ENCODE results near the gene OR2J2. TPM values are rescaled to one million over a fixed set of nuclear protein-coding genes. Genes with fewer than 3 reads are reported as not detected.
"Not testable (repeated sequence)": the region's sequence is repeated elsewhere in the genome, so short reads cannot be mapped to it uniquely, and the experiment has no call there.

OR2J2 gene
- total RNA-seq, 1 donor = not detected

DNA sequence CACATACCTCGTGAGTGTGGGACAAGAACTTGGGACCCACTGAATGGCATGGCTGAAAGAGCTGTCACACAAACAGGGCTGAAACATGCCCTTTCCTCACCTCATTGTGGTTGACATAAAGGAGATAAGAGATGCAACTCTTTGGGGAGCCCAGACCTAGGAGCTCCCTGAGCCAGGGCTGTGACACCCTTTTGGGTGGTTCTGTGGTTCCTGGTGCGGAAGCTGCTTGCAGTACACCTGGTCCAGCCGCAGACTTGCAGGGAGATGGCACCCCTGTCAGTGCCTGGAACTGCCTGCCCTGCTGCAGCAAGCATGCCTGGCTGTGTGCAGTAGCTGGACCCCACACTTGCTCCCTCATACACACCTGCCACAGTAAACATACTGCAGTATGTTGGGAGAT, 31.3 kb downstream of the OR2J2 start:
- Histone ChIP-seq H3K36me3 (ENCODE audit: insufficient read depth, low read length) (no peaks in the 10 kb centered on the region), H3K9me3 (ENCODE audit: low read depth, low read length) (no peaks in the 10 kb centered on the region), H3K4me1 (ENCODE audit: insufficient read depth, low read length) (no peaks in the 10 kb centered on the region), H3K79me2 (ENCODE audit: insufficient read depth, low read length) (no peaks in the 10 kb centered on the region), H3K4me3 (ENCODE audit: insufficient read depth, low read length) (no peak overlapping the region), H2AFZ (ENCODE audit: low read length) (no peak overlapping the region), H3K27ac (ENCODE audit: low read depth, low read length) (no peak overlapping the region), H3K4me2 (ENCODE audit: insufficient read depth, low read length) (no peak overlapping the region), H4K20me1 (ENCODE audit: insufficient read depth, low read length) (no peaks in the 10 kb centered on the region), H3K27me3 (ENCODE audit: insufficient read depth, low read length) (no peaks in the 10 kb centered on the region)
- TF ChIP-seq, protein P1, sequence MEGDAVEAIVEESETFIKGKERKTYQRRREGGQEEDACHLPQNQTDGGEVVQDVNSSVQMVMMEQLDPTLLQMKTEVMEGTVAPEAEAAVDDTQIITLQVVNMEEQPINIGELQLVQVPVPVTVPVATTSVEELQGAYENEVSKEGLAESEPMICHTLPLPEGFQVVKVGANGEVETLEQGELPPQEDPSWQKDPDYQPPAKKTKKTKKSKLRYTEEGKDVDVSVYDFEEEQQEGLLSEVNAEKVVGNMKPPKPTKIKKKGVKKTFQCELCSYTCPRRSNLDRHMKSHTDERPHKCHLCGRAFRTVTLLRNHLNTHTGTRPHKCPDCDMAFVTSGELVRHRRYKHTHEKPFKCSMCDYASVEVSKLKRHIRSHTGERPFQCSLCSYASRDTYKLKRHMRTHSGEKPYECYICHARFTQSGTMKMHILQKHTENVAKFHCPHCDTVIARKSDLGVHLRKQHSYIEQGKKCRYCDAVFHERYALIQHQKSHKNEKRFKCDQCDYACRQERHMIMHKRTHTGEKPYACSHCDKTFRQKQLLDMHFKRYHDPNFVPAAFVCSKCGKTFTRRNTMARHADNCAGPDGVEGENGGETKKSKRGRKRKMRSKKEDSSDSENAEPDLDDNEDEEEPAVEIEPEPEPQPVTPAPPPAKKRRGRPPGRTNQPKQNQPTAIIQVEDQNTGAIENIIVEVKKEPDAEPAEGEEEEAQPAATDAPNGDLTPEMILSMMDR (IDR thresholded peaks at IDR 0.05; ENCODE audit: extremely low read depth, low read depth, low read length) = no peak
- DNase-seq (ENCODE audit: insufficient read length, low spot score, missing footprints) = no peak

DNA sequence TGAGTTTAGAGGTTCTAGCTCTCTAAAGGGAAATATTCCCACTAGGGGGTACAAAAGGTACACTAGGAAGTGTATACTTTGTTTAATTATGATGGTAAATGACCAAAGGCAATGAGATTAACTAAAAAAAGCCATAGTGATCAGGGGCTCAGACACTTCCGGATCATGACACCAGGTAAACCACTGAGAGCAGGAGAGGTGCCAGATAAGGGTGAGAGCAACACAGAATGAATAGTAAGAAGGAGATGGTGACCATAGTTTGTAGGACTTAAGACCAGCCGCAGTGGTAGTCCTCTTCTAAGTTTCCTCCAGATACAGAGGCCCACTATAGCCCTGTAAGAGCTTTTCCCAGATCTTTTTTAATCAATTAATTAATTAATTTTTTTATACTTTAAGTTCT, 40.8 kb downstream of the OR2J2 start:
- TF ChIP-seq, protein P1 (IDR thresholded peaks at IDR 0.05; ENCODE audit: extremely low read depth, low read depth, low read length) = no peak
- Histone ChIP-seq H3K4me2 (ENCODE audit: insufficient read depth, low read length) (no peak overlapping the region), H4K20me1 (ENCODE audit: insufficient read depth, low read length) (no peaks in the 10 kb centered on the region), H3K27ac (ENCODE audit: low read depth, low read length) (no peak overlapping the region), H3K9me3 (ENCODE audit: low read depth, low read length) (no peaks in the 10 kb centered on the region), H3K79me2 (ENCODE audit: insufficient read depth, low read length) (no peaks in the 10 kb centered on the region), H3K4me1 (ENCODE audit: insufficient read depth, low read length) (no peaks in the 10 kb centered on the region), H3K4me3 (ENCODE audit: insufficient read depth, low read length) (no peak overlapping the region), H2AFZ (ENCODE audit: low read length) (no peak overlapping the region), H3K27me3 (ENCODE audit: insufficient read depth, low read length) (no peaks in the 10 kb centered on the region), H3K36me3 (ENCODE audit: insufficient read depth, low read length) (no peaks in the 10 kb centered on the region)
- no peak for DNase-seq (ENCODE audit: insufficient read length, low spot score, missing footprints)

DNA sequence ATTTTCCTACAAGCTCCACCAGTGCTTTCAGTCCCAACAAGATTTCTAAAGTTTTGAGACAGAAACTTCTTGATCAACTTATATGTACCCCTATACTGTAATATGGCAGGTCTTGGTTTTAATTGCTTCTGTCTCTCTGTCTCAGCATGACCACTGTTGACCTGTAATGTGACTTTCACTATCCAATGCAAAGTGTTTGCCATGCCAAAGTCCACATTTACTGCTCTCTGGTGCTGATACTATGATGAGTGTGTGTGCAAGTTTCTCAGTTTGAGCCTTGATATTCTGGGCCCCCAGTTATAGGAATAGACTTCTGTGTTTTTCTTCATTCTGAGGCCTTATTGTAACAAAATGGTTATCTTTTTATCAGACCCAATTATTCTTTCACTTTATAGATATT, 45.8 kb downstream of the OR2J2 start:
- Histone ChIP-seq H3K27me3 (ENCODE audit: insufficient read depth, low read length) (no peaks in the 10 kb centered on the region), H2AFZ (ENCODE audit: low read length) (no peak overlapping the region), H3K79me2 (ENCODE audit: insufficient read depth, low read length) (no peaks in the 10 kb centered on the region), H3K27ac (ENCODE audit: low read depth, low read length) (no peak overlapping the region), H3K4me2 (ENCODE audit: insufficient read depth, low read length) (no peak overlapping the region), H3K4me3 (ENCODE audit: insufficient read depth, low read length) (no peak overlapping the region), H3K4me1 (ENCODE audit: insufficient read depth, low read length) (no peaks in the 10 kb centered on the region), H4K20me1 (ENCODE audit: insufficient read depth, low read length) (no peaks in the 10 kb centered on the region), H3K36me3 (ENCODE audit: insufficient read depth, low read length) (no peaks in the 10 kb centered on the region), H3K9me3 (ENCODE audit: low read depth, low read length) (no peaks in the 10 kb centered on the region)
- DNase-seq (ENCODE audit: insufficient read length, low spot score, missing footprints) = no peak
- TF ChIP-seq, protein P1 (IDR thresholded peaks at IDR 0.05; ENCODE audit: extremely low read depth, low read depth, low read length) = no peak

DNA sequence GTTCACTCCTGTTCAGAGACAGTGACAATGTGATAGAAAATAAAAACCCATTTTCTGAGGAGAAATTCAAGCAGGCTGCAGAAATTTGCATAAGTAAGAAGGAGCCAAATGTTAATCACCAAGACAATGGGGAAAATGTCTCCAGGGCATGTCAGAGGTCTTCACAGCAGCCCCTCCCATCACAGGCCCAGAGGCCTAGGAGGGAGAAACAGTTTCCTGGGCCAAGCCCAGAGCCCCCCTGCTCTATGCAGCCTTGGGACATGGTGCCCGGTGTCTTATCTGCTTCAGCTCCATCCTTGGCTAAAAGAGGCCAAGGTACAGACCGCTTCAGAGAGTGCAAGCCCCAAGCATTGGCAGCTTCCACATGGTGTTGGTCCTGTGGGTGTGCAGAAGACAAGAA, 46.5 kb downstream of the OR2J2 start:
- not testable (repeated sequence) for H3K4me2 ChIP-seq (ENCODE audit: insufficient read depth, low read length); H4K20me1 ChIP-seq (ENCODE audit: insufficient read depth, low read length); H3K79me2 ChIP-seq (ENCODE audit: insufficient read depth, low read length); DNase-seq (ENCODE audit: insufficient read length, low spot score, missing footprints); H3K4me1 ChIP-seq (ENCODE audit: insufficient read depth, low read length); H3K27ac ChIP-seq (ENCODE audit: low read depth, low read length); H2AFZ ChIP-seq (ENCODE audit: low read length); H3K36me3 ChIP-seq (ENCODE audit: insufficient read depth, low read length); H3K27me3 ChIP-seq (ENCODE audit: insufficient read depth, low read length); H3K4me3 ChIP-seq (ENCODE audit: insufficient read depth, low read length); H3K9me3 ChIP-seq (ENCODE audit: low read depth, low read length)

DNA sequence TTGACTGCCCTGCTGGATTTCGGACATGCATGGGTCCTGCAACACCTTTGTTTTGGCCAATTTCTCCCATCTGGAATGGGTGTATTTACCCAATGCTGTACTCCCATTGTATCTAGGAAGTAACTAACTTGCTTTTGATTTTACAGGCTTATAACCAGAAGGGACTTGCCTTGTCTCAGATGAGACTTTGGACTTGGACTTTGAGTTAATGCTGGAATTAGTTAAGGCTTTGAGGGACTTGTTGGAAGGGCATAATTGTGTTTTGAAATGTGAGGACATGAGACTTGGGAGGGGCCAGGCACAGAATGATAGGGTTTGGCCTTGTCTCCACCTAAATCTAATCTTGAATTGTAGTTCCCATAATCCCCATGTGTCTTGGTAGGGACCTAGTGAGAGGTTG, 47.3 kb downstream of the OR2J2 start:
- H3K4me2 ChIP-seq (ENCODE audit: insufficient read depth, low read length); H3K9me3 ChIP-seq (ENCODE audit: low read depth, low read length); H2AFZ ChIP-seq (ENCODE audit: low read length); H4K20me1 ChIP-seq (ENCODE audit: insufficient read depth, low read length); H3K4me1 ChIP-seq (ENCODE audit: insufficient read depth, low read length); H3K27me3 ChIP-seq (ENCODE audit: insufficient read depth, low read length); H3K27ac ChIP-seq (ENCODE audit: low read depth, low read length); H3K36me3 ChIP-seq (ENCODE audit: insufficient read depth, low read length); H3K79me2 ChIP-seq (ENCODE audit: insufficient read depth, low read length); DNase-seq (ENCODE audit: insufficient read length, low spot score, missing footprints); H3K4me3 ChIP-seq (ENCODE audit: insufficient read depth, low read length): not testable (repeated sequence)

Other genes starting within 250 kb of the OR2J2 start
- gene TRIM27, start 246.9 kb upstream of the OR2J2 start, total RNA-seq = 53.6 and 63.6 TPM in 2 replicates
- 0.88 and 1.1 TPM in 2 replicates for gene ZNF311, start 165.6 kb upstream of the OR2J2 start, total RNA-seq
- not detected in 2 replicates for gene OR2W1, start 125.7 kb upstream of the OR2J2 start, total RNA-seq
- not detected in 2 replicates for gene OR2B3, start 83.6 kb upstream of the OR2J2 start, total RNA-seq
- gene OR2J1, start 71.4 kb upstream of the OR2J2 start, total RNA-seq = not detected in 2 replicates
- not detected in 2 replicates for gene OR2J3, start 62.8 kb upstream of the OR2J2 start, total RNA-seq
- gene OR14J1, start 130.8 kb downstream of the OR2J2 start, total RNA-seq = not detected in 2 replicates
- gene OR5V1, start 198.0 kb downstream of the OR2J2 start, total RNA-seq = not detected in 2 replicates
- gene OR12D3, start 204.4 kb downstream of the OR2J2 start, total RNA-seq = not detected in 2 replicates
- not detected in 2 replicates for gene OR12D2, start 224.7 kb downstream of the OR2J2 start, total RNA-seq
- not detected in 2 replicates for gene OR12D1, start 244.0 kb downstream of the OR2J2 start, total RNA-seq

Measured in osteoblast (primary cell).